Measurements from ENCODE around the gene GPR17. TPM values are rescaled to one million over a fixed set of nuclear protein-coding genes. Genes with fewer than 3 reads are reported as not detected.
A peak's percentile ranks its signal among the peaks of the same experiment; 100 is the strongest.

GPR17 gene
- total and polyA plus RNA-seq, 9 of the 15 experiments (the other 6 are each of a cell fraction or from before 2014, with no cell fraction given): not detected

DNA sequence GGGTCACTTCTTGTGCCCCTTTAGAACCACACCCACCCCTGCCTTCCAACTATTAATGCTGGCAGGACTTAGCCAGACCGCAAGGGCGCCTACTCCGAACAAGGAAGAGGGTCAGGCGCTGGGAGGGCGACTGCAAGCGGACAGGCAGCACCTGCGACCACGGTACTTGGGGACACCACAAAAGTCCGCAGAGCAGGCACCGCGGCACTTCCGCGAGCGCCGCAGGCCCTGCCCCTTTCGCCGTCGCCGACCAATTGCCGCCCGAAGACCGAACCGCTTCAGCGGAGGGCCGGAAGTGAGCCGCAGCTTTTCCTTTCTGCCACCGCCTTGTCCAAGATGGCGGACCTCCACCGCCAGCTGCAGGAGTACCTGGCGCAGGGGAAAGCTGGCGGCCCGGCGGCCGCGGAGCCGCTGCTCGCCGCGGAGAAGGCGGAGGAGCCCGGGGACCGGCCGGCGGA lies 55.3 kb downstream of the GPR17 start, which contains the start of gene SFT2D3 (continued):
- no peak for TF ChIP-seq SMARCA5 (IDR thresholded peaks at IDR 0.05)
- no peak for TF ChIP-seq SIRT6 (IDR thresholded peaks at IDR 0.05; ENCODE audit: low read depth, low read length)
- TF ChIP-seq, protein P1, sequence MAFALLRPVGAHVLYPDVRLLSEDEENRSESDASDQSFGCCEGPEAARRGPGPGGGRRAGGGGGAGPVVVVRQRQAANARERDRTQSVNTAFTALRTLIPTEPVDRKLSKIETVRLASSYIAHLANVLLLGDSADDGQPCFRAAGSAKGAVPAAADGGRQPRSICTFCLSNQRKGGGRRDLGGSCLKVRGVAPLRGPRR (CRISPR knock-in tag; IDR thresholded peaks at IDR 0.05): no peak
- TF ChIP-seq, protein P2, sequence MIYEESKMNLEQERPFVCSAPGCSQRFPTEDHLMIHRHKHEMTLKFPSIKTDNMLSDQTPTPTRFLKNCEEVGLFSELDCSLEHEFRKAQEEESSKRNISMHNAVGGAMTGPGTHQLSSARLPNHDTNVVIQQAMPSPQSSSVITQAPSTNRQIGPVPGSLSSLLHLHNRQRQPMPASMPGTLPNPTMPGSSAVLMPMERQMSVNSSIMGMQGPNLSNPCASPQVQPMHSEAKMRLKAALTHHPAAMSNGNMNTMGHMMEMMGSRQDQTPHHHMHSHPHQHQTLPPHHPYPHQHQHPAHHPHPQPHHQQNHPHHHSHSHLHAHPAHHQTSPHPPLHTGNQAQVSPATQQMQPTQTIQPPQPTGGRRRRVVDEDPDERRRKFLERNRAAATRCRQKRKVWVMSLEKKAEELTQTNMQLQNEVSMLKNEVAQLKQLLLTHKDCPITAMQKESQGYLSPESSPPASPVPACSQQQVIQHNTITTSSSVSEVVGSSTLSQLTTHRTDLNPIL (CRISPR knock-in tag; IDR thresholded peaks at IDR 0.05): no peak
- no peak for TF ChIP-seq ZNF780A (CRISPR knock-in tag; IDR thresholded peaks at IDR 0.05)
- no peak for TF ChIP-seq BRD9 (IDR thresholded peaks at IDR 0.05; ENCODE audit: low read depth, partially characterized antibody)
- no peak for TF ChIP-seq ZNF764 (CRISPR knock-in tag; IDR thresholded peaks at IDR 0.05; ENCODE audit: low read depth)
- no peak for TF ChIP-seq FOXA3 (CRISPR knock-in tag; conservative IDR thresholded peaks at IDR 0.05 in 1 of 2, IDR thresholded peaks at IDR 0.05 in 1 of 2)
- no peak for TF ChIP-seq ZC3H8 (IDR thresholded peaks at IDR 0.05)
- TF ChIP-seq ZNF311 (CRISPR knock-in tag; IDR thresholded peaks at IDR 0.05): no peak
- TF ChIP-seq, protein P3, sequence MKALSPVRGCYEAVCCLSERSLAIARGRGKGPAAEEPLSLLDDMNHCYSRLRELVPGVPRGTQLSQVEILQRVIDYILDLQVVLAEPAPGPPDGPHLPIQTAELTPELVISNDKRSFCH (CRISPR knock-in tag; IDR thresholded peaks at IDR 0.05): no peak
- TF ChIP-seq, protein P3 (tag; IDR thresholded peaks at IDR 0.05): no peak
- no peak for TF ChIP-seq RFX5 (IDR thresholded peaks at IDR 0.05; ENCODE audit: low read depth, low read length)
- no peak for TF ChIP-seq MAFK (IDR thresholded peaks at IDR 0.05; ENCODE audit: low read length)
- TF ChIP-seq, protein P4, sequence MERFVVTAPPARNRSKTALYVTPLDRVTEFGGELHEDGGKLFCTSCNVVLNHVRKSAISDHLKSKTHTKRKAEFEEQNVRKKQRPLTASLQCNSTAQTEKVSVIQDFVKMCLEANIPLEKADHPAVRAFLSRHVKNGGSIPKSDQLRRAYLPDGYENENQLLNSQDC (CRISPR knock-in tag; IDR thresholded peaks at IDR 0.05): no peak
- no peak for TF ChIP-seq HDAC8 (tag; IDR thresholded peaks at IDR 0.05)
- TF ChIP-seq TEAD4 (IDR thresholded peaks at IDR 0.05; ENCODE audit: low read length): no peak
- TF ChIP-seq TEAD4 (CRISPR knock-in tag; IDR thresholded peaks at IDR 0.05; ENCODE audit: borderline replicate concordance): no peak
- TF ChIP-seq, protein P5, sequence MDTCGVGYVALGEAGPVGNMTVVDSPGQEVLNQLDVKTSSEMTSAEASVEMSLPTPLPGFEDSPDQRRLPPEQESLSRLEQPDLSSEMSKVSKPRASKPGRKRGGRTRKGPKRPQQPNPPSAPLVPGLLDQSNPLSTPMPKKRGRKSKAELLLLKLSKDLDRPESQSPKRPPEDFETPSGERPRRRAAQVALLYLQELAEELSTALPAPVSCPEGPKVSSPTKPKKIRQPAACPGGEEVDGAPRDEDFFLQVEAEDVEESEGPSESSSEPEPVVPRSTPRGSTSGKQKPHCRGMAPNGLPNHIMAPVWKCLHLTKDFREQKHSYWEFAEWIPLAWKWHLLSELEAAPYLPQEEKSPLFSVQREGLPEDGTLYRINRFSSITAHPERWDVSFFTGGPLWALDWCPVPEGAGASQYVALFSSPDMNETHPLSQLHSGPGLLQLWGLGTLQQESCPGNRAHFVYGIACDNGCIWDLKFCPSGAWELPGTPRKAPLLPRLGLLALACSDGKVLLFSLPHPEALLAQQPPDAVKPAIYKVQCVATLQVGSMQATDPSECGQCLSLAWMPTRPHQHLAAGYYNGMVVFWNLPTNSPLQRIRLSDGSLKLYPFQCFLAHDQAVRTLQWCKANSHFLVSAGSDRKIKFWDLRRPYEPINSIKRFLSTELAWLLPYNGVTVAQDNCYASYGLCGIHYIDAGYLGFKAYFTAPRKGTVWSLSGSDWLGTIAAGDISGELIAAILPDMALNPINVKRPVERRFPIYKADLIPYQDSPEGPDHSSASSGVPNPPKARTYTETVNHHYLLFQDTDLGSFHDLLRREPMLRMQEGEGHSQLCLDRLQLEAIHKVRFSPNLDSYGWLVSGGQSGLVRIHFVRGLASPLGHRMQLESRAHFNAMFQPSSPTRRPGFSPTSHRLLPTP (IDR thresholded peaks at IDR 0.05; ENCODE audit: borderline replicate concordance, extremely low read depth, insufficient read length): no peak
- TF ChIP-seq PHB (CRISPR knock-in tag; IDR thresholded peaks at IDR 0.05): no peak
- no peak for TF ChIP-seq ZSCAN32 (CRISPR knock-in tag; IDR thresholded peaks at IDR 0.05)
- TF ChIP-seq HOXB6 (CRISPR knock-in tag; IDR thresholded peaks at IDR 0.05; ENCODE audit: borderline replicate concordance): no peak
- TF ChIP-seq ZNF253 (CRISPR knock-in tag; conservative IDR thresholded peaks at IDR 0.05): no peak
- TF ChIP-seq TAF7 (tag; IDR thresholded peaks at IDR 0.05): peak; percentile 79
- TF ChIP-seq ZKSCAN1 (IDR thresholded peaks at IDR 0.05; ENCODE audit: low read depth, low read length): no peak
- TF ChIP-seq ZKSCAN8 (CRISPR knock-in tag; IDR thresholded peaks at IDR 0.05): no peak
- peak; percentile 98 for TF ChIP-seq TAF1 (IDR thresholded peaks at IDR 0.05; ENCODE audit: control insufficient read depth, extremely low read depth, insufficient read depth, low read length, severe bottlenecking)

Measured in K562 (cell line).